Stimulated activated naive B cell treated with anti-CD40 and anti-IgM and Interleukin-4, amounts not matched to agents 10 μg/mL and 1 μg/mL and 100 μg/mL, for 72 hours (primary cell): ENCODE measurements around the gene MET.

Experiments used
- ATAC-seq, 2 donors: fragments of 150-1000 bp; cut with Tn5 transposase; replicated peaks; 2 replicates each; pipeline ENCODE4 v1.10.0; 2021; ENCODE audit warnings: moderate library complexity in 1 of 2
- DNase-seq: peaks from one replicate; pipeline ENCODE4 v3.0.0; 2021
- H3K27ac Mint-ChIP-seq: one replicate; pipeline ENCODE4 v1.8.0; 2022; ENCODE audit warnings: mild to moderate bottlenecking, mixed read lengths
- H3K27me3 Mint-ChIP-seq, 2 donors: one replicate each; pipeline ENCODE4 v1.8.0; 2022; ENCODE audit warnings: mixed read lengths in 2 of 2
- H3K36me3 Mint-ChIP-seq, 2 donors: one replicate each; pipeline ENCODE4 v1.8.0; 2022; ENCODE audit warnings: mixed read lengths in 2 of 2, mild to moderate bottlenecking in 1 of 2
- H3K4me1 Mint-ChIP-seq, 2 donors: one replicate each; pipeline ENCODE4 v1.8.0; 2022; ENCODE audit warnings: mixed read lengths in 2 of 2, mild to moderate bottlenecking in 1 of 2
- H3K4me3 Mint-ChIP-seq, 2 donors: one replicate each; pipeline ENCODE4 v1.8.0; 2022; ENCODE audit warnings: mild to moderate bottlenecking in 2 of 2, mixed read lengths in 2 of 2, moderate library complexity in 1 of 2
- H3K9me3 Mint-ChIP-seq, 2 donors: one replicate each; pipeline ENCODE4 v1.8.0; 2022; ENCODE audit warnings: mixed read lengths in 2 of 2, mild to moderate bottlenecking in 1 of 2

Gene MET

GRCh38 chr7:116834815-116835504 lies 163.0 kb downstream of the MET start:
- Mint-ChIP-seq H3K4me1 (no peaks in the 10 kb centered on the region), H3K36me3 (no peaks in the 10 kb centered on the region), H3K4me3 (no peak overlapping the region), H3K27ac (no peak overlapping the region), H3K27me3 (peaks cover 12 to 35% of the 10 kb centered on the region in 2 donors), H3K9me3 (no peaks in the 10 kb centered on the region)
- DNase-seq (no peak), ATAC-seq (no peak)

GRCh38 chr7:116836048-116836447 lies 164.1 kb downstream of the MET start:
- peaks cover 12 to 35% of the 10 kb centered on the region in 2 donors for H3K27me3 Mint-ChIP-seq
- ATAC-seq: no peak
- H3K4me1 Mint-ChIP-seq: no peaks in the 10 kb centered on the region
- H3K4me3 Mint-ChIP-seq: no peak overlapping the region
- H3K27ac Mint-ChIP-seq: peak overlapping the region; percentile 66
- H3K9me3 Mint-ChIP-seq: peaks cover 0 to 3% of the 10 kb centered on the region in 2 donors
- H3K36me3 Mint-ChIP-seq: peaks cover 0 to 1% of the 10 kb centered on the region in 2 donors
- DNase-seq: no peak

DNA sequence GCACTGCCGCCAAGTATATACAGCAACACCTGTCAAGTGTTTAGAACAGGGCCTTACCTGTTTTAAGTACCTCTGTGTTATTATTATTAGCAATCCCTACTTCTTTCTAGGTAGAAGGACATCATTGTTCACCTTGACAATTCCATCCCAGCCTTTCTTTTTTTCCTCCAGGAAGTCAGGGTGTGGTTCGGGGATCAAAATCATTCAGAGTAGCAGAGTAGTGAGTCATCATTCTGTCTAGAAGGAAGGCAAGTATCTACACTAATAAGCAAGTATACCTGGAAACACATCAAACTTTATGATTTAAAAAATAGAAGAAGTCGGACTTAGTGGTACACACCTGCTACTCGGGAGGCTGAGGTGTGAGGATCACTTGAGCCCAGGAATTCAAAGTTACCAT lies 164.9 kb downstream of the MET start:
- ATAC-seq (no peak), DNase-seq (no peak)
- H3K4me3 Mint-ChIP-seq: no peak overlapping the region
- no peak overlapping the region for H3K27ac Mint-ChIP-seq
- peaks cover 0 to 2% of the 10 kb centered on the region in 2 donors for H3K36me3 Mint-ChIP-seq
- peaks cover 0 to 3% of the 10 kb centered on the region in 2 donors for H3K9me3 Mint-ChIP-seq
- H3K27me3 Mint-ChIP-seq: peaks cover 12 to 35% of the 10 kb centered on the region in 2 donors
- peaks cover 0 to 1% of the 10 kb centered on the region in 2 donors for H3K4me1 Mint-ChIP-seq

DNA sequence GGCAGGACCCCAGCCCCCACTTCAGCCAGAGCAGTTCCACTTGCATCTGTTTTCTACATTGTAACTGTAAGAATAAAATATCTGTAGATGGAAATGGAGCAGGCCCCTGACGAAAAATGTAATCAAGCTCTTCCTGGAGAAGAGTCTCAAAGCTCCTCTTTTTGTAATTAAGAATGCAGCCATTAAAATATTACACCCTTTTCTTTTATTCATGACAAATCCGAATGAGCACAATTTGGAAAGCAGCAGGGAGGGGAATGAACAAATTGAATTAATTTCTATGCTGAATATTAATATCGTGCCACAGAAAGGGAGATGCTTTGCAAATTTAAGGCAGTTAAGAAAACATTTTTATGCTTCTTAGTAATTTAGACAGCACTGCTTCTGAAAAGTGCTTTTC lies 165.6 kb downstream of the MET start:
- peaks cover 0 to 2% of the 10 kb centered on the region in 2 donors for H3K36me3 Mint-ChIP-seq
- H3K4me1 Mint-ChIP-seq: peaks cover 2 to 8% of the 10 kb centered on the region in 2 donors
- no peak for DNase-seq
- H3K27ac Mint-ChIP-seq: no peak overlapping the region
- peaks cover 12 to 35% of the 10 kb centered on the region in 2 donors for H3K27me3 Mint-ChIP-seq
- peaks cover 0 to 3% of the 10 kb centered on the region in 2 donors for H3K9me3 Mint-ChIP-seq
- ATAC-seq: no peak
- no peak overlapping the region for H3K4me3 Mint-ChIP-seq

DNA sequence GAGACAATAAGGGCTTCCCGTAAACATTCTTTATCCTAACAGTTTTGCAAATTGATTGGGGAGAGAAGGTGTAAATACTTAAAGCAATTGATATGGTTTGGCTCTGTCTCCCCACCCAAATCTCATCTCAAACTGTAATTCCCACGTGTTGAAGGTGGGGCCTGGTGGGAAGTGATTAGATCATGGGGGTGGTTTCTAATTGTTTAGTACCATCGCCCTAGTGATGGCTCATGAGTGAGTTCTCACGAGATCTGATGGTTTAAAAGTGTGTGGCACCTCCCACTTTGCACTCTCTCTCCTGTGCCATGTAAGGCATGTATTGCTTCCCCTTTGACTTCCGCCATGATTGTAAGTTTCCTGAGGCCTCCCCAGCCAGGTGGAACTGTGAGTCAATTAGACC lies 168.3 kb downstream of the MET start:
- Mint-ChIP-seq H3K4me3 (no peak overlapping the region), H3K36me3 (peaks cover 0 to 2% of the 10 kb centered on the region in 2 donors), H3K9me3 (peaks cover 0 to 3% of the 10 kb centered on the region in 2 donors), H3K4me1 (peaks cover 11 to 20% of the 10 kb centered on the region in 2 donors), H3K27ac (no peak overlapping the region), H3K27me3 (peaks cover 7 to 17% of the 10 kb centered on the region in 2 donors)
- no peak for ATAC-seq
- DNase-seq: no peak

- no peak for ATAC-seq
- no peak overlapping the region for H3K4me3 Mint-ChIP-seq
- H3K27ac Mint-ChIP-seq: no peak overlapping the region
- peaks cover 0 to 3% of the 10 kb centered on the region in 2 donors for H3K9me3 Mint-ChIP-seq
- peaks cover 0 to 2% of the 10 kb centered on the region in 2 donors for H3K36me3 Mint-ChIP-seq
- DNase-seq: no peak
- H3K27me3 Mint-ChIP-seq: peaks cover 4 to 6% of the 10 kb centered on the region in 2 donors
- H3K4me1 Mint-ChIP-seq: peaks cover 11 to 20% of the 10 kb centered on the region in 2 donors
Observed at GRCh38 chr7:116842371-116842770, 170.4 kb downstream of the MET start.

GRCh38 chr7:116843378-116843777 lies 171.4 kb downstream of the MET start:
- peak overlapping the region; percentile 69 to 73 for H3K4me3 Mint-ChIP-seq
- H3K27ac Mint-ChIP-seq: peak overlapping the region; percentile 69
- peaks cover 0 to 3% of the 10 kb centered on the region in 2 donors for H3K9me3 Mint-ChIP-seq
- DNase-seq (no peak), ATAC-seq (peak; percentile 69 to 74)
- H3K4me1 Mint-ChIP-seq: peaks cover 11 to 20% of the 10 kb centered on the region in 2 donors
- peaks cover 2 to 6% of the 10 kb centered on the region in 2 donors for H3K27me3 Mint-ChIP-seq
- peaks cover 0 to 2% of the 10 kb centered on the region in 2 donors for H3K36me3 Mint-ChIP-seq
